H9 (cell line): Measurements from ENCODE around the gene SPRTN. TPM values are rescaled to one million over a fixed set of nuclear protein-coding genes. Genes with fewer than 3 reads are reported as not detected.
A peak's percentile ranks its signal among the peaks of the same experiment; 100 is the strongest.

Experiments used
- DNase-seq: peaks from one replicate; pipeline ENCODE4 v3.0.0-alpha.2; 2017
- H2AFZ ChIP-seq: one replicate; pipeline ENCODE4 v1.6.1; 2013; ENCODE audit warnings: mild to moderate bottlenecking, low read length, control low read depth, moderate library complexity
- H2AK5ac ChIP-seq: 2 replicates; pipeline ENCODE4 v1.6.1; 2013; ENCODE audit warnings: low read length, control low read depth, mixed read lengths; ENCODE audit not compliant: insufficient read length
- H2BK120ac ChIP-seq: one replicate; pipeline ENCODE4 v1.6.1; 2013; ENCODE audit warnings: low read depth, mild to moderate bottlenecking, low read length, control low read depth, inconsistent platforms; ENCODE audit not compliant: poor library complexity, severe bottlenecking
- H2BK12ac ChIP-seq: 2 replicates; pipeline ENCODE4 v1.6.1; 2013; ENCODE audit warnings: low read length, control low read depth, mixed read lengths, low read depth; ENCODE audit not compliant: insufficient read length
- H2BK15ac ChIP-seq: 2 replicates; pipeline ENCODE4 v1.6.1; 2013; ENCODE audit warnings: low read depth, low read length, control low read depth
- H2BK20ac ChIP-seq: one replicate; pipeline ENCODE4 v1.6.1; 2013; ENCODE audit warnings: low read depth, mild to moderate bottlenecking, low read length, control low read depth, inconsistent platforms; ENCODE audit not compliant: poor library complexity, severe bottlenecking
- H2BK5ac ChIP-seq: 2 replicates; pipeline ENCODE4 v1.6.1; 2013; ENCODE audit warnings: low read length, control low read depth, mixed read lengths; ENCODE audit not compliant: insufficient read length
- H3K14ac ChIP-seq: 2 replicates; pipeline ENCODE4 v1.6.1; 2013; ENCODE audit warnings: low read length, control low read depth; ENCODE audit not compliant: insufficient read depth
- H3K18ac ChIP-seq: 2 replicates; pipeline ENCODE4 v1.6.1; 2013; ENCODE audit warnings: low read depth, mild to moderate bottlenecking, mixed read lengths, low read length, control low read depth; ENCODE audit not compliant: insufficient read length
- H3K23ac ChIP-seq: 2 replicates; pipeline ENCODE4 v1.6.1; 2013; ENCODE audit warnings: low read length, control low read depth, mixed read lengths, low read depth; ENCODE audit not compliant: insufficient read length
- H3K23me2 ChIP-seq: 2 replicates; pipeline ENCODE4 v1.6.1; 2013; ENCODE audit warnings: low read depth, mild to moderate bottlenecking, mixed read lengths, low read length, control low read depth; ENCODE audit not compliant: insufficient read length, poor library complexity, severe bottlenecking
- H3K27ac ChIP-seq: 2 replicates; pipeline ENCODE4 v1.5.1; 2013; ENCODE audit warnings: low read length, control low read depth, mixed read lengths, low read depth; ENCODE audit not compliant: insufficient read length
- H3K27me3 ChIP-seq: 2 replicates; pipeline ENCODE4 v1.6.1; 2013; ENCODE audit warnings: low read length, control low read depth, inconsistent platforms; ENCODE audit not compliant: insufficient read depth
- H3K4ac ChIP-seq: 2 replicates; pipeline ENCODE4 v1.6.1; 2013; ENCODE audit warnings: low read depth, mild to moderate bottlenecking, control low read depth, inconsistent platforms, low read length, moderate library complexity
- H3K4me1 ChIP-seq: 2 replicates; pipeline ENCODE4 v1.6.1; 2013; ENCODE audit warnings: low read length, control low read depth, inconsistent platforms; ENCODE audit not compliant: insufficient read depth
- H3K4me2 ChIP-seq: 2 replicates; pipeline ENCODE4 v1.6.1; 2013; ENCODE audit warnings: low read length, control low read depth, mixed read lengths; ENCODE audit not compliant: insufficient read length, insufficient read depth
- H3K56ac ChIP-seq: 2 replicates; pipeline ENCODE4 v1.6.1; 2013; ENCODE audit warnings: low read depth, mild to moderate bottlenecking, mixed read lengths, low read length, control low read depth; ENCODE audit not compliant: insufficient read length
- H3K79me1 ChIP-seq: 2 replicates; pipeline ENCODE4 v1.6.1; 2013; ENCODE audit warnings: low read depth, mild to moderate bottlenecking, moderate library complexity, low read length, control low read depth, inconsistent platforms; ENCODE audit not compliant: insufficient read depth, poor library complexity, severe bottlenecking
- H3K79me2 ChIP-seq: 2 replicates; pipeline ENCODE4 v1.6.1; 2013; ENCODE audit warnings: low read length, control low read depth, inconsistent platforms; ENCODE audit not compliant: insufficient read depth
- H3K9ac ChIP-seq: 2 replicates; pipeline ENCODE4 v1.6.1; 2013; ENCODE audit warnings: low read length, control low read depth, mixed read lengths; ENCODE audit not compliant: insufficient read length; ENCODE audit errors: extremely low read depth
- H3K9me3 ChIP-seq: one replicate; pipeline ENCODE4 v1.6.1; 2013; ENCODE audit warnings: low read depth, low read length, inconsistent platforms; ENCODE audit not compliant: control insufficient read depth
- H3T11ph ChIP-seq: one replicate; pipeline ENCODE4 v1.6.1; 2013; ENCODE audit warnings: mild to moderate bottlenecking, low read length, control low read depth, inconsistent platforms
- H4K20me1 ChIP-seq: one replicate; pipeline ENCODE4 v1.6.1; 2013; ENCODE audit not compliant: control insufficient read depth, insufficient read length, insufficient read depth
- H4K5ac ChIP-seq: 2 replicates; pipeline ENCODE4 v1.6.1; 2013; ENCODE audit warnings: low read depth, mild to moderate bottlenecking, mixed read lengths, low read length, control low read depth; ENCODE audit not compliant: insufficient read length
- H4K8ac ChIP-seq: replicated peaks from 2 replicates; pipeline ENCODE4 v1.6.1; 2013; ENCODE audit warnings: low read length, control low read depth, mixed read lengths, low read depth; ENCODE audit not compliant: insufficient read length
- H4K91ac ChIP-seq: 2 replicates; pipeline ENCODE4 v1.6.1; 2013; ENCODE audit warnings: low read depth, mild to moderate bottlenecking, moderate library complexity, mixed read lengths, low read length, control low read depth; ENCODE audit not compliant: insufficient read length
- H3K27ac Mint-ChIP-seq, 3 experiments: 2 replicates in 2 of 3; 3 replicates in 1 of 3; pipeline ENCODE4 v1.8.0; 2020 to 2021; ENCODE audit warnings: mixed read lengths in 3 of 3, mild to moderate bottlenecking in 1 of 3, moderate library complexity in 1 of 3
- H3K27me3 Mint-ChIP-seq: 2 replicates; pipeline ENCODE4 v1.8.0; 2021; ENCODE audit warnings: low read depth, mild to moderate bottlenecking, moderate library complexity, mixed read lengths
- H3K36me3 Mint-ChIP-seq, 3 experiments: 2 replicates in 2 of 3; 3 replicates in 1 of 3; pipeline ENCODE4 v1.8.0; 2020 to 2021; ENCODE audit warnings: low read depth in 3 of 3, mixed read lengths in 3 of 3; ENCODE audit not compliant: insufficient read depth in 1 of 3
- H3K4me1 Mint-ChIP-seq, 2 experiments: 2 replicates each; pipeline ENCODE4 v1.8.0; 2020; ENCODE audit warnings: mixed read lengths in 2 of 2
- H3K4me3 Mint-ChIP-seq, 2 experiments: 2 replicates in 1 of 2; 3 replicates in 1 of 2; pipeline ENCODE4 v1.8.0; 2020 to 2021; ENCODE audit warnings: mild to moderate bottlenecking in 2 of 2, mixed read lengths in 2 of 2, moderate library complexity in 1 of 2
- H3K9me3 Mint-ChIP-seq, 2 experiments: 2 replicates in 1 of 2; 3 replicates in 1 of 2; pipeline ENCODE4 v1.8.0; 2020; ENCODE audit warnings: mild to moderate bottlenecking in 2 of 2, mixed read lengths in 2 of 2, moderate library complexity in 1 of 2
- WGBS: extraction: QIAGEN DNeasy Blood & Tissue Kit; methylation state at CpG from one replicate; pipeline ENCODE4 v1.1.7; 2013; ENCODE audit warnings: missing lambda C conversion rate, low lambda C conversion rate, mixed read lengths; ENCODE audit not compliant: insufficient read length; ENCODE audit errors: extremely low coverage; 5-methylcytosine and 5-hydroxymethylcytosine counted together
- total RNA-seq: library from RNA; stranded (reverse); gene quantifications from 2 replicates; pipeline ENCODE4 v1.2.1, GENCODE V29; 2021
- TF ChIP-seq, protein P1 (sequence below): fragments of 200-600 bp; sonication (generic); conservative IDR thresholded peaks from 3 replicates; pipeline ENCODE4 v1.8.0; 2021; ENCODE audit warnings: antibody characterized with exemption, mild to moderate bottlenecking

The SPRTN gene
- total RNA-seq, 1 experiment from 2014 or later: 14.8 TPM

DNA sequence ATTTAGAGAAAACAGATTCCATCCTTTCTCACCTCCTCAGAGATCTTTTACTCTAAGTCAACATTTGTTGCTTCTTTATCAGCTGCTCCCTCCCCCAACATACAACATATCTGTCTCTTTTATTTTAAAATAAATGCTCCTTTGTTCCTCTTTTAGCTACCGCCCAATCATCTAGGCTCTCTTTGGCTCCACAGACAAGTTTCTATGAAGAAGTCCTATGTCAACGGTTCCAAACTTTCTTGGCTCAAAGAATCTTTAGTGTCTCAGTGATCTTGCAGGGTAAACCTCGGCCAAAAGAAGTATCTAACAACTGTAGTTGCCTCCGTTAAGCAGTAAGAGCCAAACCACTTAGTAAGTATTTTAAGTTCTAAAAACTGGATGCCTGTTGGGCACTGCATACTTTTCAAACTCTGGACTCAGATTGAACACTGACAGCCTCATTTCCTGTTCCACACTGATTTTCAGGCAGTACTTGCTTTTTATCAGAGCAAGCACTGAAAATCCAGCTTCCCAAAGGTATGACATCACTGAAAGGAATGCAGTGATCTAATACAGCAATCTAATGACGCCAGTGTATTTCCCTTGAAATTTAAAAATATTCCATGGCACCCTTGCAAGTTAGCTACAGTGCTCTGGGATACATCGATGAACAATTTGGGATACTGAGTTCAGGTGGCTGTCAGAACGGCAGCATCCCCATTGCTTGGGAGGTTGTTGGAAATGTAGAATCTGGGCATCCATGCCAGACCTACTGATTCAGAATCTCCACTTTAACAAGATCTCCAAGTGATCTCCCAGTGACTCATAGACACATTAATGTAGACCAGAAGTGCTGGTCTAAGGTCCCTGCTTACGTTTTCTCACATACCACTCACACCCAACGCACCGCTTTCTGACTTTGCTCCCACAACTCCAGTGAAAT lies 57.2 kb downstream of the SPRTN start:
- Histone ChIP-seq H3K23me2 (no peaks in the 10 kb centered on the region), H4K20me1 (no peaks in the 10 kb centered on the region), H3K9me3 (no peaks in the 10 kb centered on the region), H3K14ac (no peak overlapping the region), H2BK120ac (no peak overlapping the region), H3K4me1 (peaks cover 7% of the 10 kb centered on the region; the same call in 1 of the 2 replicates), H3K79me1 (no peaks in the 10 kb centered on the region), H3K4me2 (no peak overlapping the region), H2BK15ac (no peak overlapping the region), H3T11ph (no peak overlapping the region), H3K9ac (no peak overlapping the region), H3K4ac (no peak overlapping the region), H3K18ac (no peak overlapping the region), H2BK20ac (no peak overlapping the region), H2BK5ac (no peak overlapping the region), H2BK12ac (no peak overlapping the region), H3K23ac (no peak overlapping the region), H2AK5ac (no peak overlapping the region), H4K5ac (no peak overlapping the region), H3K56ac (no peak overlapping the region), H3K27me3 (no peaks in the 10 kb centered on the region), H4K8ac (no peak overlapping the region), H3K79me2 (no peaks in the 10 kb centered on the region), H4K91ac (no peak overlapping the region), H2AFZ (no peak overlapping the region), H3K27ac (no peak overlapping the region)
- WGBS: no CpG with 5 or more reads among the region's 10 CpGs
- peaks cover 7 to 10% of the 10 kb centered on the region in 2 experiments; a peak in 3 of 4 replicates for H3K4me1 Mint-ChIP-seq
- H3K36me3 Mint-ChIP-seq: no peaks in the 10 kb centered on the region
- no peaks in the 10 kb centered on the region for H3K9me3 Mint-ChIP-seq
- TF ChIP-seq, protein P1, sequence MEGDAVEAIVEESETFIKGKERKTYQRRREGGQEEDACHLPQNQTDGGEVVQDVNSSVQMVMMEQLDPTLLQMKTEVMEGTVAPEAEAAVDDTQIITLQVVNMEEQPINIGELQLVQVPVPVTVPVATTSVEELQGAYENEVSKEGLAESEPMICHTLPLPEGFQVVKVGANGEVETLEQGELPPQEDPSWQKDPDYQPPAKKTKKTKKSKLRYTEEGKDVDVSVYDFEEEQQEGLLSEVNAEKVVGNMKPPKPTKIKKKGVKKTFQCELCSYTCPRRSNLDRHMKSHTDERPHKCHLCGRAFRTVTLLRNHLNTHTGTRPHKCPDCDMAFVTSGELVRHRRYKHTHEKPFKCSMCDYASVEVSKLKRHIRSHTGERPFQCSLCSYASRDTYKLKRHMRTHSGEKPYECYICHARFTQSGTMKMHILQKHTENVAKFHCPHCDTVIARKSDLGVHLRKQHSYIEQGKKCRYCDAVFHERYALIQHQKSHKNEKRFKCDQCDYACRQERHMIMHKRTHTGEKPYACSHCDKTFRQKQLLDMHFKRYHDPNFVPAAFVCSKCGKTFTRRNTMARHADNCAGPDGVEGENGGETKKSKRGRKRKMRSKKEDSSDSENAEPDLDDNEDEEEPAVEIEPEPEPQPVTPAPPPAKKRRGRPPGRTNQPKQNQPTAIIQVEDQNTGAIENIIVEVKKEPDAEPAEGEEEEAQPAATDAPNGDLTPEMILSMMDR: no peak
- no peak for DNase-seq
- H3K27ac Mint-ChIP-seq: peak overlapping the region in 2 of 3 experiments; percentile 22 to 83; a peak in 1 of 7 replicates
- no peaks in the 10 kb centered on the region for H3K27me3 Mint-ChIP-seq
- no peak overlapping the region for H3K4me3 Mint-ChIP-seq
